Measurements from ENCODE around the gene BMP7. TPM values are rescaled to one million over a fixed set of nuclear protein-coding genes. Genes with fewer than 3 reads are reported as not detected.

BMP7 gene
- total RNA-seq, 3 donors from 2014 or later (not counting 1 experiment from before 2014, with no cell fraction given): not detected

GRCh38 chr20:57203204-57203603, 63.2 kb downstream of the BMP7 start:
- H3K9me3 ChIP-seq (ENCODE audit: control insufficient read depth, insufficient read depth, low read length): no peaks in the 10 kb centered on the region
- no peaks in the 10 kb centered on the region for H3K4me1 ChIP-seq (ENCODE audit: control insufficient read depth, insufficient read depth, low read length)
- no peak for ATAC-seq
- no peak overlapping the region for H3K4me3 ChIP-seq (ENCODE audit: low read length)
- no peaks in the 10 kb centered on the region for H3K9me3 Mint-ChIP-seq
- H3K4me1 Mint-ChIP-seq: peaks cover 2% of the 10 kb centered on the region in 2 donors
- TF ChIP-seq CTCF (IDR thresholded peaks at IDR 0.05): no peak
- no peak overlapping the region for H3K27ac Mint-ChIP-seq
- 79% methylated on average over 2 of the region's 2 CpGs for WGBS (ENCODE audit: insufficient coverage)
- H3K27me3 ChIP-seq (ENCODE audit: control insufficient read depth, insufficient read depth, low read length): no peaks in the 10 kb centered on the region
- no peaks in the 10 kb centered on the region for H3K36me3 Mint-ChIP-seq
- H3K36me3 ChIP-seq (ENCODE audit: control insufficient read depth, insufficient read depth, low read length): no peaks in the 10 kb centered on the region
- DNase-seq: no peak
- intact Hi-C loops (cut with micrococcal nuclease): no loop called here
- no peak overlapping the region for H3K27ac ChIP-seq (ENCODE audit: low read length)
- H3K4me3 Mint-ChIP-seq: no peak overlapping the region
- H3K27me3 Mint-ChIP-seq (ENCODE audit: low read depth in 2 of 2): peaks cover 2 to 14% of the 10 kb centered on the region in 2 donors

DNA sequence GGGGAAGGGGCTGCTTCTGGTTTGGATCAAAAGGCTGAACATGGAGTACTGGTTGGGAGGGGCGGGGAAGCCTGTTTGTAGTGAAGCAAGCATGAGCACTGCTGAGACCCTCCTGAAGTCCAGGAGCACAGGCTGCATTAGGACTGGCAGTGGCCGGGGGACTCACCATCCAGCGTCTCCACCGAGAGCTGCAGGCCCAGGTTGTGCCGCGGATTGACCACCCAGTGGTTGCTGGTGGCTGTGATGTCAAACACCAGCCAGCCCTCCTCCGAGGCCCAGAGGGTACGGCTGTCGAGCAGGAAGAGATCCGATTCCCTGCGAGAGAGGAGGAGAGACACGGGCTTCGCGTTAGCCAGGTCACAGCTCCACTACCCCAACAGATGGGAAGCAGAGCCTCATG, 64.1 kb downstream of the BMP7 start:
- no peak for ATAC-seq
- H3K9me3 ChIP-seq (ENCODE audit: control insufficient read depth, insufficient read depth, low read length): no peaks in the 10 kb centered on the region
- H3K27ac ChIP-seq (ENCODE audit: low read length): no peak overlapping the region
- no peaks in the 10 kb centered on the region for H3K36me3 Mint-ChIP-seq
- H3K36me3 ChIP-seq (ENCODE audit: control insufficient read depth, insufficient read depth, low read length): no peaks in the 10 kb centered on the region
- intact Hi-C loops (cut with micrococcal nuclease): no loop called here
- H3K4me1 Mint-ChIP-seq: no peaks in the 10 kb centered on the region
- no peaks in the 10 kb centered on the region for H3K9me3 Mint-ChIP-seq
- H3K27me3 Mint-ChIP-seq (ENCODE audit: low read depth in 2 of 2): peaks cover 2 to 14% of the 10 kb centered on the region in 2 donors
- DNase-seq: no peak
- no peak overlapping the region for H3K4me3 ChIP-seq (ENCODE audit: low read length)
- H3K27me3 ChIP-seq (ENCODE audit: control insufficient read depth, insufficient read depth, low read length): no peaks in the 10 kb centered on the region
- H3K4me3 Mint-ChIP-seq: no peak overlapping the region
- H3K4me1 ChIP-seq (ENCODE audit: control insufficient read depth, insufficient read depth, low read length): no peaks in the 10 kb centered on the region
- WGBS (ENCODE audit: insufficient coverage): 90% methylated on average over 10 of the region's 14 CpGs
- H3K27ac Mint-ChIP-seq: no peak overlapping the region
- TF ChIP-seq CTCF (IDR thresholded peaks at IDR 0.05): no peak

GRCh38 chr20:57200882-57201695, 65.4 kb downstream of the BMP7 start:
- no peaks in the 10 kb centered on the region for H3K27me3 ChIP-seq (ENCODE audit: control insufficient read depth, insufficient read depth, low read length)
- no peaks in the 10 kb centered on the region for H3K36me3 ChIP-seq (ENCODE audit: control insufficient read depth, insufficient read depth, low read length)
- intact Hi-C loops (cut with micrococcal nuclease): no loop called here
- 74% methylated on average over 7 of the region's 7 CpGs for WGBS (ENCODE audit: insufficient coverage)
- no peaks in the 10 kb centered on the region for H3K4me1 ChIP-seq (ENCODE audit: control insufficient read depth, insufficient read depth, low read length)
- no peak for DNase-seq
- no peaks in the 10 kb centered on the region for H3K9me3 ChIP-seq (ENCODE audit: control insufficient read depth, insufficient read depth, low read length)
- no peaks in the 10 kb centered on the region for H3K4me1 Mint-ChIP-seq
- no peaks in the 10 kb centered on the region for H3K9me3 Mint-ChIP-seq
- H3K4me3 ChIP-seq (ENCODE audit: low read length): no peak overlapping the region
- no peak for ATAC-seq
- no peak overlapping the region for H3K4me3 Mint-ChIP-seq
- peaks cover 0 to 11% of the 10 kb centered on the region in 2 donors for H3K27me3 Mint-ChIP-seq (ENCODE audit: low read depth in 2 of 2)
- H3K27ac ChIP-seq (ENCODE audit: low read length): no peak overlapping the region
- H3K36me3 Mint-ChIP-seq: no peaks in the 10 kb centered on the region
- TF ChIP-seq CTCF (IDR thresholded peaks at IDR 0.05): no peak
- H3K27ac Mint-ChIP-seq: no peak overlapping the region

Data from natural killer cell (primary cell).